ENCODE results near the gene SCN1B.
A peak's percentile ranks its signal among the peaks of the same experiment; 100 is the strongest.

DNA sequence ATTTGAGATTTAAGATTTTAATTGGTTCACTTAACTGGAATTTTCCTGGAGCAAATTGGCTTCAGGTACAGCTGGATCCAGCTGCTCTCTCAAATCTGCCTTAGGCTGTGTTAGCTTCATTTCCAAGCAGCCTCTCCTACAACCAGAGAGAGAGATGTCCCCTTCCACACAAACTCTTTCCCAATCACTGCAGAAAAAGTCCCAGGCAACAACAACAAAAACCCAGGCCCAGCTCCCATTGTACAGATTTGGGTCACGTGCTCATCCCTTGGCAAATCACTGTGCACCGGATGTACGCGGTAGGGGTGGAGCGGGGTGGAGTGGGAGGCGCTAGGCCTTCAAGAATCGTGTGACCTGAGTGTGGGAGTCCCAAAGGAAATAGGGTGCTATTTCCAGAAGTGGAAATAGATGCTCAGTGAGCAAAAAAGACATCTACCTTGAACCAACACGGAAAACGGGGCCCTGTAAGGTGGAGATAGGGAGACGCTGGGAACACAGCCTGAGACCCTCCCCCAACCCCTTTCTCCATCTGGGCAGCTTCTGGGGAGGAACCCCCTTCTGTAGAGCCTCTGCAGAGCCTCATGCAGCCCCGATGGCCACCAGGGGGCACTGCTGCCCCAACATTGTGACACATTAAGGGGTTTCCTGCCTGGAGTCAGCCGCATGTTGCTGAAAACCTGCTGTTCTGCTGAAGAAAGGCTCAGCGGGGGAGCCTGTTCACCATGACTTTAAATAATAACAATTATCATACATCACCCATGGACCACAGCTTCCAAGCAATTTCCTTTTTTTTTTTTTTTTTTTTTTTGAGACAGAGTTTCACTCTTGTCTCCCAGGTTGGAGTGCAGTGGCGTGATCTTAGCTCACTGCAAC is 36.7 kb downstream of the SCN1B start:
- peak; percentile 93 to 96 (median 94) for TF ChIP-seq CTCF (IDR thresholded peaks at IDR 0.05)
- TF ChIP-seq POLR2A (IDR thresholded peaks at IDR 0.05) = no peak
